Measurements from ENCODE around the gene SIGMAR1. TPM values are rescaled to one million over a fixed set of nuclear protein-coding genes. Genes with fewer than 3 reads are reported as not detected.

SIGMAR1 gene
- total and polyA plus RNA-seq, 2 of the 8 experiments (the other 6 are each of a cell fraction or from before 2014, with no cell fraction given) = 84.2 to 134 TPM

- TF ChIP-seq GTF2F1 (IDR thresholded peaks at IDR 0.05; ENCODE audit: borderline replicate concordance, low read depth, low read length) (0 out of 2 replicates have a peak, but pooled peaks have one; percentile 21), RXRA (IDR thresholded peaks at IDR 0.05; ENCODE audit: insufficient read depth, low read depth, low read length) (no peak), MAFK (IDR thresholded peaks at IDR 0.05; ENCODE audit: low read depth, low read length) (no peak), CHD2 (IDR thresholded peaks at IDR 0.05; ENCODE audit: low read length) (no peak), TAF1 (IDR thresholded peaks at IDR 0.05; ENCODE audit: low read depth, low read length) (peak; percentile 67; the same call in 1 of the 2 replicates), ZNF274 (IDR thresholded peaks at IDR 0.05; ENCODE audit: borderline replicate concordance, extremely low read depth, low read length) (no peak), EZH2 (IDR thresholded peaks at IDR 0.05; ENCODE audit: low read depth, low read length, severe bottlenecking) (no peak), E2F6 (IDR thresholded peaks at IDR 0.05) (peak; percentile 94), POU5F1 (IDR thresholded peaks at IDR 0.05; ENCODE audit: low read depth, low read length) (no peak), SIX5 (IDR thresholded peaks at IDR 0.05; ENCODE audit: low read depth, low read length) (no peak), NANOG (IDR thresholded peaks at IDR 0.05; ENCODE audit: insufficient read depth, low read depth, low read length, poor library complexity, severe bottlenecking) (no peak), ATF2 (IDR thresholded peaks at IDR 0.05; ENCODE audit: low read length) (no peak), BACH1 (IDR thresholded peaks at IDR 0.05; ENCODE audit: low read length) (no peak; the same call in 1 of the 2 replicates), SRF (IDR thresholded peaks at IDR 0.05; ENCODE audit: low read depth, low read length) (no peak), GABPA (IDR thresholded peaks at IDR 0.05; ENCODE audit: borderline replicate concordance, insufficient read depth, low read length) (0 out of 2 replicates have a peak, but pooled peaks have one; percentile 10), FOSL1 (IDR thresholded peaks at IDR 0.05; ENCODE audit: insufficient read depth, low read depth, low read length) (no peak), KDM5A (IDR thresholded peaks at IDR 0.05; ENCODE audit: low read length) (no peak), JUND (IDR thresholded peaks at IDR 0.05; ENCODE audit: low read length) (peak; percentile 84), BCL11A (IDR thresholded peaks at IDR 0.05; ENCODE audit: low read depth in 2 of 2, low read length in 2 of 2) (no peak), CEBPB (IDR thresholded peaks at IDR 0.05; ENCODE audit: low read depth, low read length) (no peak), HDAC2 (IDR thresholded peaks at IDR 0.05; ENCODE audit: borderline replicate concordance in 1 of 2, low read depth in 2 of 2, low read length in 2 of 2) (0 out of 4 replicates have a peak, but pooled peaks of 1 of the 2 experiments have one; percentile 26)
These were observed at the start of gene SIGMAR1 (continued) for GRCh38 chr9:34637356-34638137.
